ENCODE results near the gene MRO.
"Not testable (repeated sequence)": the region's sequence is repeated elsewhere in the genome, so short reads cannot be mapped to it uniquely, and the experiment has no call there.

The MRO gene

GRCh38 chr18:50791599-50792438 is 28.0 kb downstream of the MRO start:
- DNase-seq: no peak

GRCh38 chr18:50790948-50791347 is 28.9 kb downstream of the MRO start:
- no peak for DNase-seq

GRCh38 chr18:50790241-50790640 is 29.6 kb downstream of the MRO start:
- DNase-seq: no peak

DNA sequence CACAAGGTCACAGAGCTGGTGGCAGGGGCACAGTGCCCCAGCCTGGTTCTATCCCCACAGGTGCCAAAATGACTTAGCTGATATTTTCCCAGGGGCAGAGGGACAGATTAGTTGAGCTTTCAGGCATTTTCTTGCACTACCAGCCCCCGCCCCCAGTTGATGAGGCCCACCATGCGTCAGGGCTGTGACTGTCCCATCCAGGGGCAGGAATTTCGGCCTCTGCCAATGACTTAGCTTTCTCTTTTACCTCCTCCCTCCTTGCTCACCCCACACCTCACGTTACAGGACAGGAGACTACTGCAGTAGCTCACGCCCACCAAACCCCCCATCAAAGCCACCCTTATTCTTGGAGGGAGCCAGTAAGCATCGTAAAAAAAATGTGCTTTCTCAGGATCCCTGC is 31.5 kb downstream of the MRO start:
- DNase-seq: no peak

DNA sequence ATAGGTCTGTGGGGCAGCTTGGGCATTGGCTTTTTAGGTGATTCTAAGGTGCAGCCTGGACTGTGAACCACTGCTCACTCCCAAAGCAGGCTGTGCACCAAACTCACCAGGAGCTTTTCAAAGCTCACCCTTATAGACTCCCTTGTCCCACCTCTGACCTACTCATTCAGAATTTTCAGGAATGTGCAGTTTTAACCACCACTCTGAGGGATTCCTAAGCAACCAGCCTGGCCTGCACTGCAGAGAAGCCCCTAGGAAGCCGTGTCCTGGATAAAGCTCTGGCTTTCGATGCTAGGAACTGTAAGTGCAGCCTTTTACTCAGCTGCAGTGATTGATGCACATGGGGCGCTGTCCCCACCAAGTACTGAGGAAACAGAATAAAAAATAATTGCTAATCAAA is 33.0 kb downstream of the MRO start:
- DNase-seq: no peak

DNA sequence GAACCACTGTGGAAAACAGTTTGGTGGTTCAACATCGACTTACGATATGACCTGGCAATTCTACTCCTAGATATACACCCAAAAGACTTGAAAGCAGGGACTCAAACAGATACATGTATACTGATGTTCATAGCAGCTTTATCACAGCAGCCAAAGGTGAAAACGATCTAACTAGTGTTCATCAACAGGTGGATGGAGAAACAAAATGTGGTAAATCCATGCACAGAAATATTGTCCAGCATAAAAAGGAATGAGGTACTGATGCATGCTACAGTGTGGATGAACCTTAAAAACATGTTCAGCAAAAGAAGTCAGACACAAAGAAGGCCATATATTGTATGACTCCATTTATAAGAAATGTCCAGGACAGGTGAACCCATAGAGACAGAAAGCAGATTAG is 36.3 kb downstream of the MRO start:
- no peak for DNase-seq

GRCh38 chr18:50779021-50779420 is 40.8 kb downstream of the MRO start:
- DNase-seq: not testable (repeated sequence)

GRCh38 chr18:50776383-50776782 is 43.4 kb downstream of the MRO start:
- no peak for DNase-seq

DNA sequence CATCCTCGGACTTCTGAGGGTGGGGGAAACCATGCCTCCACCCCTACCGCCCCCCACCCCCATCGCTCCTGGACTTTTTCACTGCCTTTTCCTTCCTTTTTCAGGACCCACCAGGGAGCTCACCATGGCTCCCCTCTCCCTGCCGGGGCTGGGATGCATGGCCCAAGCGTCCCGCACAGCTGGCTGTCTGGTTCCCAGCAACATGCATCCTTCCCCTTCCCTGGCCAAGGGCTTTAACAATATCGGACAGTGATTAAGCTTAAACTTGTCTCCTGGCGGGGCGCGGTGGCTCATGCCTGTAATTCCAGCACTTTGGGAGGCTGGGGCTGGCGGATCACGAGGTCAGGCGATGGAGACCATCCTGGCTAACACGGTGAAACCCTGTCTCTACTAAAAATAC is 44.1 kb downstream of the MRO start:
- DNase-seq: no peak

GRCh38 chr18:50775207-50775606 is 44.6 kb downstream of the MRO start:
- no peak for DNase-seq

DNA sequence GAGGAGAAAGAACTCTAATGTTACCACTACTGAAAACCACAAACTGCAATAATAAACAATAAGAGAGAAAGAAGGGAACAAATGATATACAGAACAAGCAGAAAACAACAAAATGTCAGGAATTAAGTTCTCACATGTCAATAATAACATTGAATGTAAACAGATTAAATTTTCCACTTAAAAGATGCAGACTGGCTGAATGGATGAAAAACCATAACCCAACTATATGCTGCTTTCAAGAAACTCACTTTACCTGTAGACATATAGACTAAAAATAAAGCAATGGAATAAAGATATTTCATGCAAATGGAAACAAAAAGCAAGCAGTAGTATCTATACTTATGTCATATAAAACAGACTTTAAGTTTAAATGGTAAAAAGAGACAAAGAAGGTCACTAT is 50.4 kb downstream of the MRO start:
- DNase-seq: no peak

GRCh38 chr18:50757358-50757757 is 62.5 kb downstream of the MRO start:
- DNase-seq: no peak

- no peak for DNase-seq
Observed at GRCh38 chr18:50754297-50754696, 65.5 kb downstream of the MRO start.

DNA sequence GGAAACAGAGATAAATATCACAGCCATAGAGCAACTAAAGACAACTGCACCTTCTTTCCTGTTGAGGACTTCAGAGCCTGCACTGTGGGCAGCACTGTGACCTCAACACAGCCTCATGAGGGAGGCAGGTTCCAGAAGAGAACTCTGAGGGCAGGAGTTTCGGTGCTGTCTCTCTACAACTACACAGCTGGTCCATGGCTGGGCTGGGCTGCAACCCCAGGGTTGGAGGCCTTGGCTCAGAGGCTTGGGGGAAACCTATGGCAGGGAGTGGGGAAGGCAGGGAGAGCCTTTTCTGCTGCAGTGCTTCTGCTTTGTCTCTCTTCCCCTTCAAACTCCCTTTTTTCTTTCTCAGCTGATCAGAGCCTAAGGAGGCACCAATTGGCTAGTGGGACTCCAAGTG is 66.5 kb downstream of the MRO start:
- no peak for DNase-seq

DNA sequence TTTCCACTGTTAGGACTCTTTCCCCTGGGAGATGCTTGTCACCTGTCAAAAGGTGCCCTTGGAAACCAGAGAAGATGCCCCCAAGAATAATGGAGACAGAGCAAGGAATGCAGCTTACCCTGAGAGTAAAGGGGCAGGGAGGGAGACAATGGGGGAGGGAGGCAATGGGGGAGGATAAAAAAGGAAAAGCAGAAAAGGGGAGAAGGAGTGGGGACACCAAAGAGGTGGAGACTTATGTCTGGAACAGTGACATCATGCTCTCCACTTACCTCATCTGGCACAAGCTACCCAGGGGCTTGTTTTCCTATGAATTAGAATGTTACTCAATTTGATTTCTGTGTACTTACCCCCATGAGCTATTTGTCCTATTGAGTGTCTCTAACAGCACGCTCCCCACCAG is 67.9 kb downstream of the MRO start:
- DNase-seq: no peak

DNA sequence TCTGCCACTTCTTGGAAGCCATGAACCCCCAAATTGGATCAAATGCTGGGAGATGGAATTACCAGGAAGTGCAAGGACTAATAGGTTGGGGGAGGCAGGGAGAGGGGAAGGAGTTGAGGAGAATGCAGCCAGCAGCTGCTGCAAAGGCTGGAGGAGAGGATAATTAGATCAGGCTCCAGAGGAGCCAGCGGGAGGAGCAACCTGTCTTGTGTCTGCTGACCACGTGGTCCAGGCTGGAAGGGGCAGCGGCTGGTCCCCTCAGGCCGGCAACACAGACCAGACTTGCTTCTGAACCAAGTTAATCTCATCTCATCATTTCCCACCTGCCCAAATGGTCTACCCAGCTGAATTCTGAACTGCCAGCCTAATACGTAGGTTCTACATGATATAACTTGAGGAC is 68.3 kb downstream of the MRO start:
- DNase-seq: no peak

GRCh38 chr18:50750546-50750945 is 69.3 kb downstream of the MRO start:
- no peak for DNase-seq

DNA sequence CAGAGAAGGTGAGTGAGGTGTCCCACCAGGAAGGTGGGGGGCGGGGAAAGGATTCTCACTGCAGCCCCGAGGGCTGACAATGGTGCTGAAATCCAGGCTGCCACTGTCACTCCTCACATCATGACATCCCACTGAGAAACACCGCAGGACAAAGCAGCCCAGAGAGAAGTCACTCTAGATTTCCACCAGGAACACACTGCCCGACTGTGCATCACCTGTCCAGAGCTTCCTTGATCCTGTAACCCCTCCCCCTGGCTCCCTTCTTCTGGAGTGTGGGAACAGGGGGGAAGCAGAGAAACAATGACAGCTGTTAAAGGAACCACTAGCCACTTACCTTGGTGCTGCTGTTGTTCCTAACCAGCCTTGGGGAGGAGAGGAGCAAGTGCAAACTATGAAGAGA is 69.9 kb downstream of the MRO start:
- DNase-seq: no peak

- DNase-seq: no peak
Observed at GRCh38 chr18:50749421-50749820, 70.4 kb downstream of the MRO start.

DNA sequence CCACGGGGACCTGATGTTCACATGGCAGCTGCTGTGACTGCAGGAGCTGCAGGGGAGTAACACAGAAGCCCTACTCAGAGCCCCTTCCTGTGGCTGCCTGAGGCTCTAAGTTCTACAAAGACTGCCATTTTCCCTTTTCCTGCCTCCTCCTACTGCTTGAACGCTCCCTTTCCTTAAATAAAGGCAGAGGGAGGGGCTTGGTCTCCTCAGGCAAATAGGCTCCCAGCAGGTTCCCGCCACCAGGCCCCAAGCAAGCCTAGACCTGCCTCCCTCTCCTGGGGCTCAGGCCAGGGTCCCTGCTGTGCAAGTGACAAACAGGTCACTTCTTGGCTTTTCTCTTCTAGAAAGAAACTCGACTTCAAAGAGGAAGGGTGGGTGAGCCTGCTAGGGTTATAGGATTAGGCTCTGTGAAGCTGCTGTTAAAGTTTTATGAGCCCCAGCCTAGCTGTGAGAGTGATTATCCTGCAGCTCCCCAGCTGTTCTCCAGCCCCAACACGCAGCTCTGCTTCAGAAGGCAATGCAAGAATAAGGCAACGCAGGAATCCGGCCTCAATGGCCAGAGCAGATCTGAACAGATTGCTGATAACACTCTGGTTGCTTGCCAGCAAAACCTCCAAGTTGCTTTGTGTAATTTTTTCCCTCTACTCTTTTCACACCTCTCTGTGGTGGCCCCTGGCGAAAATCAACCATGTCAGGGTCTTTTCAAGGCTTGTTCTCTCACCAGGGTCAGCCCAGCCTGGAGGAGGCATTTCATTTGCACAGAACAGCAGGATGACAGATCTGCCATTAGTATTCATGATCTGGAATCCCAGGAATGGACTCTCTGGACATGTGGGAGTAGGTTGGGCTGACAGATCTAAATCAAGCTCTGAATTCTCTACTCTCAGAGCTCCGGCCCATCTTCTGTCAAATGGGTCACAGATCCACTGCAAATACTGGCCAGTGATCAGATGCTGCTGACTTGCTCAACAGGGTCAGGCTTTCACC is 71.3 kb downstream of the MRO start:
- no peak for DNase-seq

DNA sequence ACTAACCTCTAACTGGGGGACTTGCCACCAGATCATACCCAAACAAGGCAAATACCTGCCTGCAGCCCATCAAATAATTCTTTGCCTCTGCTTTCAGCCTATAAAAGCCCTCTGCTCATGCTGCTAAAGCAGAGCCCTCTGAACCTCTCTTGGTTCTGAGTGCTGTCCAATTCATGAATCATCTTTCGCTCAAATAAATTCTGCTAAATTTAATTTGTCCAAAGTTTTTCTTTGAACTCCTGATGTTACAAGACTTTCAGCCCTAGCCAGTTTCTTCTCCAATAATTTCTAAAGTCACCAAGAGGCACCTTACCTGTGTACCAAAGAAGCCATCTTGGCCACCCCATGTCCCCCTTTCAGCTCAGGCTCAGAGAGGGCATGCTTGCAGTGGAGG is 72.0 kb downstream of the MRO start:
- DNase-seq: no peak

DNA sequence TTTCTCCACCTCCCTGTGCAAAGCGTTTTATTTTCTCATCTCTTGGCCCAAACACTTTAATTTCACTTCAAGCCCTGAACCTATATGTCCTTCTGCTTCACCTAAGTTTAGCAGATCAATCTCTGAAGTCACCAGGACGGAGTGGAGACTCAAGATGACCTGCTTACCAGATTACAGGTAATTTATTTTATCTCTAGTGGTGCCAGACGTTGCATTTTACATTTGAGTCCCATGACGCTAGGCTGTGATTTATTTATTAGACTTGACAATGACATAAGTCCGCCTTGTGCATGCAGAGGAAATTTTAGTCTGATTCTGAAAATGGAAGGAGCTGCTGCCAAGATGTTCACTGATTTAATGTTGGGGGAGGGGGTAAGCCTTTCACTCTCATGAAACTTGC is 73.9 kb downstream of the MRO start:
- DNase-seq: no peak
